Activated T-cell treated with anti-CD3 and anti-CD28 coated beads, Interleukin-2, amount 50 U/mL, for 1 hour (primary cell): ENCODE measurements around the gene GBA3.

ENCODE experiments used
- DNase-seq: peaks from one replicate; pipeline ENCODE4 v3.0.0-alpha.2; 2020

GBA3 gene

DNA sequence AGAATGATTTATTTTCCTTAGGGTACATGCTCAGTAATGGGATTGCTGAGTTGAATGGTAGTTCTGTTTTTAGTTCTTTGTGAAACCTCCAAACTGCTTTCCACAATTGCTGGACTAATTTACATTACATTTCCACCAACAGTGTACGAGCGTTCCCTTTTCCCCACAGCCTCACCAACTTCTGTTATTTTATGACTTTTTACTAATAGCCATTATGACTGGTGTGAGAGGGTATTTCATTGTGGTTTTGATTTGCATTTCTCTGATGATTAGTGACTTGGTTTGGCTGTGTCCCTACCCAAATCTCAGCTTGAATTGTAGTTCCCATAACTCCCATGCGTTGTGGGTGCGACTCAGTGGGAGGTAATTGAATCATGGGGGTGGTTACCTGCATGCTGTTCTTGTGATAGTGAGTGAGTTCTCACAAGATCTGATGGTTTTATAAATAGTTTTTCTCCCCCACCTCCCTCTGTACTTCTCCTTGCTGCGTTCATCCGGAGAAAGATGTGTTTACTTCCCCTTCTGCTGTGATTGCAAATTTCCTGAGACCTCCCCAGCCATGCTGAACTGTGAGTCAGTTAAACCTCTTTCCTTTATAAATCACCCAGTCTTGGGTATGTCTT, 95.1 kb downstream of the GBA3 start:
- no peak for DNase-seq

GRCh38 chr4:22790631-22791030, 97.9 kb downstream of the GBA3 start:
- DNase-seq = no peak

GRCh38 chr4:22794732-22795131, 102.0 kb downstream of the GBA3 start:
- no peak for DNase-seq

DNA sequence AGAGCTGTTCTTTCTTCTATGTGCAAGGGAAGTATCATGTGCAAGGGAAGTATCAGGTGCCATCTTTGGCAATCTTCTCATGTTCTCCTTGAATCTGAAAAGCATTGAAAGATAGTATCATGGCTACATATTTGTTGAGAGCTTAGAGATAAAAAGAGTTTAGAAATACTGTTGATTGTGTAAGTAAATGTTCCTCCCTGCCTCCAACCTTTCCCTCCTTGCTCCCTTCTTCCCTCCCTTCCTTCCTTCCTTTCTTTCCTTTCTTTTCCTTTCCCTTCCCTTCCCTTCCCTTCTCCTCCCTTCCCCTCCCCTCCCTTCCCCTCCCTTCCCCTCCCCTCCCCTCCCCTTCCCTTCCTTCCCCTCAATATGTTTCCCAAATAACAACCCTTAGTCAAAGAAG, 108.7 kb downstream of the GBA3 start:
- DNase-seq = no peak

- no peak for DNase-seq
Observed at GRCh38 chr4:22802876-22803275, 110.1 kb downstream of the GBA3 start.

DNA sequence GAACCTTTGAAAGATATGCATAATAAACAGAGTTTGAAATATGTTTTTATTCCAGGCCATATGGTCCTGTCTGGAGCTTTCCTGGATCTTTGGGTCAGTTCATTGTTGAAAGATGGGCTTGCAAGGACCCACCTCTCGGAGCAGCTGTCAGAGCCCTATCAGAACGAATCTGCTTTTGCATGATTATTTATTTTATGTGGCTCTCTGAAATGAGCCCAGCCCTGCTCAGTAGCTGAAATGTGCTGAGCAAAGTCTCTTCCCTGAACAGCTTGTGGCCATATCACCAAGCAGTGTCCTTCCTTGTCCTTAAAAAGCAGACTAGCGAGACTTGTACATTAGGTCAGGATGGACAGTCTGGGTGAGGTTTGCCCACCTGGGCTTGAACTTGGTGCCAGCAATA, 110.8 kb downstream of the GBA3 start:
- DNase-seq = no peak

- DNase-seq = no peak
Observed at GRCh38 chr4:22814906-22815305, 122.2 kb downstream of the GBA3 start.

- DNase-seq = no peak
Observed at GRCh38 chr4:22824091-22824490, 131.4 kb downstream of the GBA3 start.

DNA sequence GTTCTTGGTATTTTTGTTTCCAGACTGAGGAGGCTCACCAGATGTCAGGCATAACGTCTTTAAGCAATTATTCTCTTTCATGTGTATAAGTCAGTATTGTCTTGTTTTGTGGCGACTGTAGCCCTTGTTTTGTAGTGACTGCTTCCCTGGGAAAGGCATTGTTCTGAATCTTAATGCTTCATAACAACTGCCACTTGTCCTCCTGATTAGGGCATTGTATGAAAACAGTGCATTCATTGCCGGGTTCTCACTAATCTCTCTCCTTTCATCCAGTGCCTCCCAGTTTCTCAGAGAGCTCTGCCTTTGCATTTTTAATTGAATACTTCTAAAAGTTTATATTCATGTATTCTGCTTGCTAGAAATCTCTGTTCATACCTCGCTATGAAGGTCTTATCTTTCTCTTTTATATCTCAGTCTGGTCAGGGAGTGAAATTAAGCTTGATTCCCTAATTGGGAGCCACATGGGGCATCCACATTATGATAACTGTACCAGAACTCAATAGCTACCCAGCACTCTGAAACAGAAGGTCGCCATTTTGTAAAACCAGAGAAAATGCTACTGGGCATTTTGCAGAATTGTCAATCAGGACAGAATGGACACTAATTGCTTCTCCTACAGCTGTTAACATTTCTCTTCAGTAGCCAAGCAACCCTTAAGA, 149.8 kb downstream of the GBA3 start:
- DNase-seq = no peak

DNA sequence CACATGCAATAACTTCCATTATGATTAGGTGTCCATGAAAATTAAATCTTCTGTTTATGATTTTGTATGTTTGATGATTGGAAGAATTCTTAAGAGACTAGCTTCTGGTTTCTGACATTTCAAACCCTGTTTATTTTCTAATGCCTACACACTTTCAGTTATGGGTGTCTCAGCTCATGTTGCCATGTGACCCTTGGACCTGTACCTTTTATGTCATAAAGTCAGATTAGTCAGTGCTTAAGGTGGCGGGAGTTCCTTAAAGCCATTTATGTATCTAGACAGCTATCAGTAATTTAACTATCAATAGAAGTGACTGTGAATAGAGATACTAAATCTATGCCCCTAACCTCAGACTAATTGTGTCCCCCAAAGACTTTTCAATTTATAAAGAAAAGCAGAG, 155.6 kb downstream of the GBA3 start:
- no peak for DNase-seq

GRCh38 chr4:22850055-22850454, 157.3 kb downstream of the GBA3 start:
- DNase-seq = no peak

- DNase-seq = no peak
Observed at GRCh38 chr4:22850630-22851029, 157.9 kb downstream of the GBA3 start.

DNA sequence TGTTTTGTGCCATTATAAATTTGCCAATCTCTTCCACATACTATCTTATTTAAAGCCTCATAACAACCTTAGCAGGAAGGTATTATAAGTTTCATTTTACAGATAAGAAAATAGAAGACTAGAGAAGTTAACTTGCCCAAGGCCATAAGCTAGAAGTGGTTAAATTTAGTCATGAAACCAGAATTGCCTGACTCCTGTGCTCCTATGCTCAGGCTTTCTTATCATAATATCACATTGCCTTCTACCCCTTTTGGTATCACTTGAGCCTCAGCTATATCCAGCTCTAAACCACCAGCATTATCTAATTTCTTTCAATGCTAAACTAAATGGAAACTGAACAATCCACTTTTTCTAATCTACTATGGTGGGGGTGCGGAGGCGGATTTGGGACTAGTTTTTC, 164.7 kb downstream of the GBA3 start:
- no peak for DNase-seq

DNA sequence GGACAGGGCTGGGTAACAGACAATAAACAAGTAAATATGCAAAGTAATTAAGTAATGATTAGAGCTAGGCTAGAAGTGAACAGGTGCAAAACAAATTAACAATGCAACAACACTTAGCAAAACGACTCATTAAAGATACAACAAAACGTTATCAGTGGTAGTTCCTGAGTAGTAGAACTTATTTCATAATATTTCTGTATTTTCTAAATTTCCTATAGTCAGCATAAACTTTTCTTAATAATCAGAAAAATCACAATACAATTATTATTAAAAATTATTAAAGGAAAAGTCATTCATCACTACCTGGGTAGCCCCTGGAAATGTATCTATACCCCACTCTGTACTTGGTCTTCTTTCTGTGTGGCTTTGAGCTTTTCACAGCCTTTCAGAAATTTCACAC, 166.6 kb downstream of the GBA3 start:
- DNase-seq = no peak
